OCI-LY7 (cell line): ENCODE data around the gene UGDH. TPM values are rescaled to one million over a fixed set of nuclear protein-coding genes. Genes with fewer than 3 reads are reported as not detected.
"Not testable (repeated sequence)": the region's sequence is repeated elsewhere in the genome, so short reads cannot be mapped to it uniquely, and the experiment has no call there.

Experiments
- BruUV-seq: library from RNA; stranded (reverse); fragments of 400-500 nt; replicated peaks from 2 replicates; lab custom pipeline; 2021; lab: Mats Ljungman, UMichigan
- CTCF ChIA-PET: fragments of 300-600 bp; sonication (Branson Sonifier 250); formaldehyde crosslinking; loops from one replicate; lab custom pipeline; 2022; ENCODE audit warnings: antibody characterized with exemption; ENCODE audit not compliant: unreplicated experiment; lab: Charles Lee
- POLR2A ChIA-PET: fragments of 300-600 bp; sonication (Branson Sonifier 250); formaldehyde crosslinking; loops from one replicate; lab custom pipeline; 2022; ENCODE audit warnings: antibody characterized with exemption; lab: Charles Lee
- DNase-seq: peaks from one replicate; pipeline ENCODE4 v3.0.0-alpha.2; 2015; ENCODE audit warnings: low spot score
- H2AFZ ChIP-seq: fragments of 200-600 bp; sonication (generic), shearing (Covaris generic); 2 replicates; pipeline ENCODE4 v1.6.1; 2014; ENCODE audit warnings: mild to moderate bottlenecking, antibody characterized with exemption, low read length, moderate library complexity
- H3K27ac ChIP-seq: fragments of 200-600 bp; sonication (generic); 2 replicates; pipeline ENCODE4 v1.5.1; 2014; ENCODE audit warnings: mixed run types, low read depth, mild to moderate bottlenecking, moderate library complexity, low read length, inconsistent platforms; ENCODE audit not compliant: poor library complexity, severe bottlenecking
- H3K36me3 ChIP-seq: fragments of 200-600 bp; sonication (generic); 2 replicates; pipeline ENCODE4 v1.6.1; 2014; ENCODE audit warnings: mild to moderate bottlenecking, antibody characterized with exemption, low read length, moderate library complexity, mixed read lengths; ENCODE audit not compliant: insufficient read depth
- H3K4me1 ChIP-seq: fragments of 200-600 bp; sonication (generic); 2 replicates; pipeline ENCODE4 v1.5.1; 2014; ENCODE audit warnings: mild to moderate bottlenecking, low read length; ENCODE audit not compliant: insufficient read depth, poor library complexity, severe bottlenecking
- H3K4me2 ChIP-seq: fragments of 200-600 bp; sonication (generic); 2 replicates; pipeline ENCODE4 v1.6.1; 2014; ENCODE audit warnings: mild to moderate bottlenecking, low read length
- H3K4me3 ChIP-seq: fragments of 200-600 bp; sonication (generic); 2 replicates; pipeline ENCODE4 v1.5.1; 2014; ENCODE audit warnings: mild to moderate bottlenecking, low read depth, low read length; ENCODE audit not compliant: poor library complexity, severe bottlenecking
- H3K79me2 ChIP-seq: fragments of 200-600 bp; sonication (generic); 2 replicates; pipeline ENCODE4 v1.6.1; 2016; ENCODE audit warnings: low read depth, mild to moderate bottlenecking, low read length, moderate library complexity, mixed read lengths; ENCODE audit not compliant: insufficient read depth
- H3K9me2 ChIP-seq: fragments of 200-600 bp; sonication (generic); 2 replicates; pipeline ENCODE4 v1.6.1; 2016; ENCODE audit warnings: mild to moderate bottlenecking, low read length, mixed read lengths; ENCODE audit not compliant: insufficient read depth
- H3K9me3 ChIP-seq: fragments of 200-600 bp; sonication (generic); 2 replicates; pipeline ENCODE4 v1.6.1; 2014; ENCODE audit warnings: mild to moderate bottlenecking, mixed run types, low read length, mixed read lengths
- H4K20me1 ChIP-seq: fragments of 200-600 bp; sonication (generic); 2 replicates; pipeline ENCODE4 v1.6.1; 2014; ENCODE audit warnings: mild to moderate bottlenecking, antibody characterized with exemption, low read length, moderate library complexity, mixed read lengths; ENCODE audit not compliant: insufficient read depth
- CTCF ChIP-seq: fragments of 200-600 bp; sonication (generic); conservative IDR thresholded peaks from 2 replicates; pipeline ENCODE4 v1.5.1; 2014; ENCODE audit warnings: mild to moderate bottlenecking, antibody characterized with exemption, low read length, moderate library complexity, mixed read lengths
- EZH2phosphoT487 ChIP-seq: fragments of 200-600 bp; sonication (generic); IDR thresholded peaks from 2 replicates; pipeline ENCODE4 v1.6.1; 2018; ENCODE audit warnings: low read depth, borderline replicate concordance, mild to moderate bottlenecking, mixed run types, antibody characterized with exemption, low read length, moderate library complexity, mixed read lengths
- intact Hi-C: fragments of 100-400 bp; cut with micrococcal nuclease; formaldehyde crosslinking; loops from one replicate; pipeline ENCODE4 v1.10.0; 2022; ENCODE audit not compliant: unreplicated experiment
- total RNA-seq, 2 experiments: library from RNA; depleted of rRNA in 1 of 2; stranded (reverse); fragments of >200 nt in 1 of 2; shearing (Covaris generic) in 1 of 2; gene quantifications; 2 replicates each; pipeline ENCODE4 v1.2.3, GENCODE V29; 2014 to 2022

The UGDH gene
- total RNA-seq, 2 experiments from 2014 or later, result 8.1 to 33.6 TPM

GRCh38 chr4:39521253-39521919 lies 5.9 kb downstream of the UGDH start:
- ChIA-PET POLR2A (interaction anchor here (0.6 to 1.7 kb wide), 2 partner anchors 13 to 1279 kb away, joined by 3 to 4 read pairs; no protein-coding TSS in a partner anchor), CTCF (no interaction called here)
- no peak for DNase-seq
- Histone ChIP-seq H3K4me1 (peaks cover 6% of the 10 kb centered on the region), H3K9me2 (no peaks in the 10 kb centered on the region), H3K4me3 (no peak overlapping the region), H3K79me2 (peaks cover 8% of the 10 kb centered on the region; the same call in 1 of the 2 replicates), H3K9me3 (no peaks in the 10 kb centered on the region), H3K4me2 (no peak overlapping the region), H3K27ac (no peak overlapping the region), H2AFZ (no peak overlapping the region), H4K20me1 (no peaks in the 10 kb centered on the region), H3K36me3 (peaks cover 13% of the 10 kb centered on the region)
- intact Hi-C loops, result loop anchor here (10.0 kb wide), 1 partner anchor 783 kb away; no protein-coding TSS in a partner anchor
- TF ChIP-seq CTCF, result no peak
- no peak for TF ChIP-seq EZH2phosphoT487
- no TSS peak for BruUV-seq

DNA sequence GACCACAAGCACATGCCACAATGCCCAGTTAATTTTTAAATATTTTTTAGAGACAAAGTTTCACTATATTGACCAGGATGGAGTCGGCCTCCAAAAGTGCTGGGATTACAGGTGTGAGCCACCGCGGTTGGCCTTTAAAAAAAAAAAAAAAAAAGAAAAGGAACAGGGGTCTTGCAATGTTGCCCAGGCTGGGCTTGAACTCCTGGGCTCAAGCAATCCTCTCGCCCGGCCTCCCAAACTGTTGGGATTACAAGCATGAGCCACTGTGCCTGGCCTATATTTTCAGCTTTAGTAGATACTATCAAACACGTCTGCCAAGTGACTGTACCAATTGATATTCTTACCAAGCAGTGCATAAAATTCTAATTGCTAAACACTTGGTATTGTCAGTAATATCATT lies 8.8 kb downstream of the UGDH start:
- ChIA-PET POLR2A (interaction anchor here (0.7 kb wide), 1 partner anchor 12 kb away, joined by 3 read pairs; no protein-coding TSS in a partner anchor), CTCF (no interaction called here)
- intact Hi-C loops, result no loop called here
- H3K9me3 ChIP-seq, result no peaks in the 10 kb centered on the region
- no TSS peak for BruUV-seq
- H3K27ac ChIP-seq, result no peak overlapping the region
- H2AFZ ChIP-seq, result no peak overlapping the region
- no peaks in the 10 kb centered on the region for H4K20me1 ChIP-seq
- H3K36me3 ChIP-seq, result peaks cover 19% of the 10 kb centered on the region
- DNase-seq, result no peak
- H3K79me2 ChIP-seq, result no peaks in the 10 kb centered on the region
- no peaks in the 10 kb centered on the region for H3K4me1 ChIP-seq
- H3K4me3 ChIP-seq, result no peak overlapping the region
- TF ChIP-seq EZH2phosphoT487 (no peak), CTCF (no peak)
- H3K4me2 ChIP-seq, result no peak overlapping the region
- no peaks in the 10 kb centered on the region for H3K9me2 ChIP-seq

- TF ChIP-seq CTCF, result no peak
- no peak for TF ChIP-seq EZH2phosphoT487
- Histone ChIP-seq H4K20me1 (no peaks in the 10 kb centered on the region), H3K4me1 (no peaks in the 10 kb centered on the region), H3K79me2 (no peaks in the 10 kb centered on the region), H3K9me2 (no peaks in the 10 kb centered on the region), H3K4me3 (no peak overlapping the region), H3K4me2 (no peak overlapping the region), H3K27ac (no peak overlapping the region), H3K36me3 (peaks cover 28% of the 10 kb centered on the region), H3K9me3 (no peaks in the 10 kb centered on the region), H2AFZ (no peak overlapping the region)
- ChIA-PET POLR2A (interaction anchor here (0.6 kb wide), 1 partner anchor 116 kb away, joined by 4 read pairs; no protein-coding TSS in a partner anchor), CTCF (no interaction called here)
- BruUV-seq, result no TSS peak
- DNase-seq, result no peak
- intact Hi-C loops, result no loop called here
These were observed 10.8 kb downstream of the UGDH start for GRCh38 chr4:39516407-39516966.

GRCh38 chr4:39515669-39516401 lies 11.4 kb downstream of the UGDH start:
- H3K4me3 ChIP-seq, H2AFZ ChIP-seq, H3K4me2 ChIP-seq, H3K9me2 ChIP-seq, H3K4me1 ChIP-seq, H4K20me1 ChIP-seq, intact Hi-C loops, CTCF ChIA-PET, BruUV-seq, H3K27ac ChIP-seq, H3K79me2 ChIP-seq, H3K9me3 ChIP-seq, DNase-seq: not testable (repeated sequence)
- POLR2A ChIA-PET, result interaction anchor here (0.6 kb wide), 1 partner anchor 117 kb away, joined by 4 read pairs; no protein-coding TSS in a partner anchor
- H3K36me3 ChIP-seq, result peaks cover 28% of the 10 kb centered on the region
